ENCODE results near the gene EXOC4. TPM values are rescaled to one million over a fixed set of nuclear protein-coding genes. Genes with fewer than 3 reads are reported as not detected.
"Not testable (repeated sequence)": the region's sequence is repeated elsewhere in the genome, so short reads cannot be mapped to it uniquely, and the experiment has no call there.

Gene EXOC4
- total RNA-seq, 3 donors from 2014 or later: 63.9 to 90.2 (median 89.5) TPM

- intact Hi-C loops (cut with DNase I, micrococcal nuclease): no loop called here
- H3K36me3 ChIP-seq (ENCODE audit: low read depth): no peaks in the 10 kb centered on the region
- H3K9me3 ChIP-seq: no peaks in the 10 kb centered on the region
- DNase-seq (no peak), ATAC-seq (no peak)
- no peaks in the 10 kb centered on the region for H3K4me1 ChIP-seq (ENCODE audit: low read depth)
- TF ChIP-seq CTCF (IDR thresholded peaks at IDR 0.05): no peak
- H3K4me3 ChIP-seq: no peak overlapping the region
These were observed 22.1 kb downstream of the EXOC4 start for GRCh38 chr7:133275008-133275407.

GRCh38 chr7:133275446-133276095 lies 22.7 kb downstream of the EXOC4 start:
- Histone ChIP-seq H3K9me3 (no peaks in the 10 kb centered on the region), H3K4me3 (no peak overlapping the region), H3K36me3 (ENCODE audit: low read depth) (no peaks in the 10 kb centered on the region), H3K4me1 (ENCODE audit: low read depth) (no peaks in the 10 kb centered on the region)
- ATAC-seq (no peak), DNase-seq (no peak)
- no peak for TF ChIP-seq CTCF (IDR thresholded peaks at IDR 0.05)
- intact Hi-C loops (cut with DNase I, micrococcal nuclease): no loop called here

- H3K4me1 ChIP-seq (ENCODE audit: low read depth); H3K36me3 ChIP-seq (ENCODE audit: low read depth); intact Hi-C loops (cut with DNase I, micrococcal nuclease); H3K4me3 ChIP-seq; H3K9me3 ChIP-seq; ATAC-seq; DNase-seq: not testable (repeated sequence)
These were observed 26.1 kb downstream of the EXOC4 start for GRCh38 chr7:133278975-133279374.

GRCh38 chr7:133282094-133282493 lies 29.2 kb downstream of the EXOC4 start:
- no peaks in the 10 kb centered on the region for H3K4me1 ChIP-seq (ENCODE audit: low read depth)
- TF ChIP-seq CTCF (IDR thresholded peaks at IDR 0.05): no peak
- H3K4me3 ChIP-seq: no peak overlapping the region
- DNase-seq (no peak), ATAC-seq (no peak)
- intact Hi-C loops (cut with DNase I, micrococcal nuclease): no loop called here
- H3K9me3 ChIP-seq: no peaks in the 10 kb centered on the region
- H3K36me3 ChIP-seq (ENCODE audit: low read depth): no peaks in the 10 kb centered on the region

- DNase-seq: no peak
These were observed 31.2 kb downstream of the EXOC4 start for GRCh38 chr7:133284092-133284491.

GRCh38 chr7:133288970-133289369 lies 36.1 kb downstream of the EXOC4 start:
- H3K4me1 ChIP-seq (ENCODE audit: low read depth): no peaks in the 10 kb centered on the region
- H3K9me3 ChIP-seq: no peaks in the 10 kb centered on the region
- ATAC-seq: no peak
- H3K4me3 ChIP-seq: no peak overlapping the region
- intact Hi-C loops (cut with DNase I, micrococcal nuclease): no loop called here
- no peaks in the 10 kb centered on the region for H3K36me3 ChIP-seq (ENCODE audit: low read depth)
- no peak for TF ChIP-seq CTCF (IDR thresholded peaks at IDR 0.05)
- DNase-seq: no peak

More at GRCh38 chr7:133284092-133284491, 31.2 kb downstream of the EXOC4 start:
- Histone ChIP-seq H3K4me1 (ENCODE audit: low read depth) (no peaks in the 10 kb centered on the region), H3K4me3 (no peak overlapping the region), H3K36me3 (ENCODE audit: low read depth) (no peaks in the 10 kb centered on the region), H3K9me3 (no peaks in the 10 kb centered on the region)
- TF ChIP-seq CTCF (IDR thresholded peaks at IDR 0.05): no peak
- intact Hi-C loops (cut with DNase I, micrococcal nuclease): no loop called here
- no peak for ATAC-seq

Data from mucosa of descending colon (tissue), 3 donors.